ENCODE measurements around the gene NCKAP5. TPM values are rescaled to one million over a fixed set of nuclear protein-coding genes. Genes with fewer than 3 reads are reported as not detected.

The NCKAP5 gene
- total RNA-seq, 4 donors from 2014 or later: 0.55 to 6.6 (median 3.3) TPM; not detected in 1

DNA sequence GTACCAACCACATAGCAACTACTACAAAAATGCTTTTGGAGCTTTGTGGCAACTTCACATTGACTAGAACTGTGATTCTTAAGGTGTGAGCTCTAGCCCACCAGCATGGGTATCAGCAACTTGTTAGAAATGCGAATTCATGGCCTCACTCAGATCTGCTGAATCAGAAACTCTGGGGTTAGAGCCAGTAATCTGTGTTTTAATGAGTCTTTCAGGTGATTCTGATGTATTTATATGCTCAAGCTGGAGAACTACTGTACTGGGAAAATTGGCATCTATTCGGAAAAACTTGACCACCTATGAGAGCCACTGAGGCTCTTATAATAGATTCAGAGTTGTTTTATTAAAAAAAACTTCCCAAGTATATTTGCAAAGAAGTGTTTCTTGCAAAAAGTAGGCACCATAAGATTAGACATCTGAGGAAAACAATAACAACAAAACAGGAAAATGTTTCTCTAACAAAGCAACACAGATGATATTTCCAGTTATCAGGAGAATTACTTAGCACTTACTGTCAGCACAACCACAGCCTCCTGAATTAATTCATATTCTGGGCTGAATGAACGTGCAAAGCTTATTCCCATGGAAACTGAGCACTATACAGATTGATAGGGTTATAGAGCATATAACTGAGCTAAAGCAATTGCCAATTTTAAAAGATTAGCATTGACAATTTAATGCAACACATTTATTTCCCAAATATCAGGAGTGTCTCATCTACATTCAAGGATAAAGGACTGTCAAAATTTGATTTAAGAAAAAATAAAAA, 71.6 kb downstream of the NCKAP5 start:
- TF ChIP-seq, protein P1, sequence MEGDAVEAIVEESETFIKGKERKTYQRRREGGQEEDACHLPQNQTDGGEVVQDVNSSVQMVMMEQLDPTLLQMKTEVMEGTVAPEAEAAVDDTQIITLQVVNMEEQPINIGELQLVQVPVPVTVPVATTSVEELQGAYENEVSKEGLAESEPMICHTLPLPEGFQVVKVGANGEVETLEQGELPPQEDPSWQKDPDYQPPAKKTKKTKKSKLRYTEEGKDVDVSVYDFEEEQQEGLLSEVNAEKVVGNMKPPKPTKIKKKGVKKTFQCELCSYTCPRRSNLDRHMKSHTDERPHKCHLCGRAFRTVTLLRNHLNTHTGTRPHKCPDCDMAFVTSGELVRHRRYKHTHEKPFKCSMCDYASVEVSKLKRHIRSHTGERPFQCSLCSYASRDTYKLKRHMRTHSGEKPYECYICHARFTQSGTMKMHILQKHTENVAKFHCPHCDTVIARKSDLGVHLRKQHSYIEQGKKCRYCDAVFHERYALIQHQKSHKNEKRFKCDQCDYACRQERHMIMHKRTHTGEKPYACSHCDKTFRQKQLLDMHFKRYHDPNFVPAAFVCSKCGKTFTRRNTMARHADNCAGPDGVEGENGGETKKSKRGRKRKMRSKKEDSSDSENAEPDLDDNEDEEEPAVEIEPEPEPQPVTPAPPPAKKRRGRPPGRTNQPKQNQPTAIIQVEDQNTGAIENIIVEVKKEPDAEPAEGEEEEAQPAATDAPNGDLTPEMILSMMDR (IDR thresholded peaks at IDR 0.05): no peak
- no peak for TF ChIP-seq POLR2A (IDR thresholded peaks at IDR 0.05)
- Histone ChIP-seq H3K9me3 (no peaks in the 10 kb centered on the region), H3K36me3 (no peaks in the 10 kb centered on the region), H3K27me3 (no peaks in the 10 kb centered on the region), H3K4me3 (no peak overlapping the region), H3K27ac (no peak overlapping the region), H3K4me1 (no peaks in the 10 kb centered on the region)
- no peak for DNase-seq
- intact Hi-C loops (cut with DNase I; ENCODE audit: low total_unique reads): no loop called here

DNA sequence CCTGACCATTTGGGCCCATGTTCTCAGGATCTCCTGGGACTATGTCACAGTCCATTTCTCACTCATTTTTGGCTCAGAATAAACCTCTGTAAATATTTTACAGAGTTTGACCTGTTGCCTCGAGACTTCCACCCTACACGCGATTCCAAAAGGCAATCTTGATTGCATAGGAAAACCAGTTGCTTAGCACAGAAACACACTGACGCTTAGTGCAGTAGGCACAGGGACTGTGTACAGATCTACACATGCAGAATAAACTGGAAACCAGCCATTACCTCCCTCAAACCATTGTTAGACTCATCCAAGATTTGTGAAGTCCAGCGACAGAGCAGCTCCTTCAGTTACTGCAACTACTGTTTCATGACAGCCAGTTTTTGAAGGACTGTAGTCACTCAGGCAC, 73.0 kb downstream of the NCKAP5 start:
- intact Hi-C loops (cut with DNase I; ENCODE audit: low total_unique reads): no loop called here
- no peaks in the 10 kb centered on the region for H3K9me3 ChIP-seq
- DNase-seq: no peak
- no peaks in the 10 kb centered on the region for H3K36me3 ChIP-seq
- H3K4me3 ChIP-seq: no peak overlapping the region
- no peak overlapping the region for H3K27ac ChIP-seq
- H3K4me1 ChIP-seq: no peaks in the 10 kb centered on the region
- H3K27me3 ChIP-seq: no peaks in the 10 kb centered on the region
- TF ChIP-seq, protein P1 (IDR thresholded peaks at IDR 0.05): no peak
- no peak for TF ChIP-seq POLR2A (IDR thresholded peaks at IDR 0.05)

DNA sequence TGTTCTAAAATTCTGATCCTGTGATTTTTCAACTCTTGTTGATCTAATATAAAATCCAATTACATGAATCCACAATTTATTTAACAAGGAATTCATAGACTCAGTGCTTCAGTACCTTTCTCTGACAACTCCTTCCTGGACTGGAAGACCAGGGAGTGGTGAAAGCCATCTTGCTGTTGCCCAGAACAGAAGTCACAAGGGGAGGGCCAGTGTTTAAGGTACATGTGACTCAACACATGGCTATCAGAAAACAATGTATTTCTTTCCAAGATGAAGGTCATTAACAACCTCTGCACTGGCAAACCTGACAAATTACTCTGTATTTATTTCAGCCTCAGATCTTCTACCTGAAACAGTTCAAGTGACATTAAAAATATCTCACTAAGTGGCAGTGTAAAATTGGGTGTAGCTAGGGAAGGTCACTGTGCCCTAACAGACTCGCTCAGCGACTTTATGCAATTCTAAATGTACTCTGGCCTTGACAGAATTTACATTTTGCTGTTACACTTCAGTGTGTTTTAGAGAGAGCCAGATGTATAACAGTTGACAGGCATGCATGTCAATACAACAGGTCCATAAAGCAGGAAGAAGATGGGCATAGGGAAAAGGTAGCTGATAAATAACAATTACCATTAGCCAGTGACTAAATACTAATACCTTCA, 75.4 kb downstream of the NCKAP5 start:
- TF ChIP-seq, protein P1 (IDR thresholded peaks at IDR 0.05): no peak
- no peak for TF ChIP-seq POLR2A (IDR thresholded peaks at IDR 0.05)
- Histone ChIP-seq H3K36me3 (no peaks in the 10 kb centered on the region), H3K27me3 (no peaks in the 10 kb centered on the region), H3K4me3 (no peak overlapping the region), H3K9me3 (no peaks in the 10 kb centered on the region), H3K4me1 (no peaks in the 10 kb centered on the region), H3K27ac (no peak overlapping the region)
- intact Hi-C loops (cut with DNase I; ENCODE audit: low total_unique reads): no loop called here
- no peak for DNase-seq

DNA sequence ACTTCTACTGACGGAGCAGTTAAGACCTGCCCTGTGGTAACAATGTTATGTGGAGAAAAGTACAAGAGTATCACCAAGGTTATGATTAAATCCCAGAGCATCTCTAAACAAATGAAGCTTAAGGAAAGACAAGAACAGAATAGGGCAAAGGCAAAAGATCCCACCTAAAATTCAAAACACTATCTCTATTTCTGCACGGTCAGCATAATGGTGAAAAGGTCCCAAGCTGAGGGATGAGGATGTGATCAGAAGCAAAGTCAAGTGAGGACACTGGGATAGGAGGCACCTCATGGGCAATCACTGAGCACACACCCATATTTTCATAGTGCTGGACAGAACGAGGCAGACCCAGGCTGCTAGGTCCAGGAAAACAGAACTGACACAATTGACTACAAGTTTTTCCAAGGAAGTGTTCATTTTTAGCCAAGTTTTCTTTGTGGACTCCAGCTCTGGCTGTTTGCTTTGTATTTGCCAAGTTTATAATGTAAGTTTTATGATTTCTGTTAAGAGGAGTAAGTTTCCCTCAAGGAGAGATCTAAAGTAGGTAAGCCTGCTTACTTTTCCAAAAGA, 77.8 kb downstream of the NCKAP5 start:
- H3K4me3 ChIP-seq: no peak overlapping the region
- H3K27me3 ChIP-seq: no peaks in the 10 kb centered on the region
- TF ChIP-seq, protein P1 (IDR thresholded peaks at IDR 0.05): no peak
- no peak for TF ChIP-seq POLR2A (IDR thresholded peaks at IDR 0.05)
- intact Hi-C loops (cut with DNase I; ENCODE audit: low total_unique reads): no loop called here
- H3K27ac ChIP-seq: no peak overlapping the region
- H3K36me3 ChIP-seq: no peaks in the 10 kb centered on the region
- H3K9me3 ChIP-seq: no peaks in the 10 kb centered on the region
- DNase-seq: no peak
- no peaks in the 10 kb centered on the region for H3K4me1 ChIP-seq
